NCI-H2081 treated with DMSO at 0.1 percent for 48 hours (cell line): ENCODE data around the gene KCNQ1.

Experiments used
- DNase-seq: peaks from one replicate; lab custom pipeline; 2025; lab: John Stamatoyannopoulos, UW

The KCNQ1 gene

DNA sequence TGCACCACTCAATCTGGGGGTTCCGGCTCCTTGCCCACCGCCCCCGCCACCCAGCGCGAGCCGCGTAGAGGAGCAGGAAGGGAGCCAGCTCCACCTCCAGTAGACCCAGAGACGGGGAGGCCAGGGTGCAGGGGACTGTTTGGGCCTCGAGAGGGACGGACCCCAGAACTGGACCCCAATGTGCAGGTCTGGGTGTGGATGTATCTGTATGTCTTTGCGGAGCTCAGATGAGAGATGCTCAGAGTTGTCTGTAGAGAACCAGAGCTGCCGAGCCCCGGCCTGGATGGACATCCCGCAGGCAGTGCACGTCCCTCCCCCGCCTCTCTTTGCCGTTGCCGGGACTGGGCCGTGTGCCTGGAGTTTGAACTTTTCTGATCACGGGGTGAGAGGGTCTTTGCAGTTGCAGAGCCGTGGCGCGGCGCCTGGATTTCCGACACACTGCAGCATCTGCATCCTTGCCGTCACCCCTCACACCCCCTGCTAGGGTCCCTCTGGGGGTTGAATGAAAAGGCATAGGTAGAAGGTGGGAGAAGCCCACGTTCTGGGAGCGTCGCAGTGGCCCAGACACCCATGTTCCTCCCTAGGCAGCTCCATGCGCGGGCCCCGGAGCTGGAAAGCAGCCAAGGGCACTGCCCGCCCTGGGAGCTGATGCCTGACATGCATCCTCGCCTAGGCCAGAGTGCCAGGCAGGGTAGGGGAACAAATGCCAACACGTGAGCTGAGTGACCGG is 105.2 kb downstream of the KCNQ1 start:
- no peak for DNase-seq

GRCh38 chr11:2550606-2550970 is 105.8 kb downstream of the KCNQ1 start:
- DNase-seq, result no peak

DNA sequence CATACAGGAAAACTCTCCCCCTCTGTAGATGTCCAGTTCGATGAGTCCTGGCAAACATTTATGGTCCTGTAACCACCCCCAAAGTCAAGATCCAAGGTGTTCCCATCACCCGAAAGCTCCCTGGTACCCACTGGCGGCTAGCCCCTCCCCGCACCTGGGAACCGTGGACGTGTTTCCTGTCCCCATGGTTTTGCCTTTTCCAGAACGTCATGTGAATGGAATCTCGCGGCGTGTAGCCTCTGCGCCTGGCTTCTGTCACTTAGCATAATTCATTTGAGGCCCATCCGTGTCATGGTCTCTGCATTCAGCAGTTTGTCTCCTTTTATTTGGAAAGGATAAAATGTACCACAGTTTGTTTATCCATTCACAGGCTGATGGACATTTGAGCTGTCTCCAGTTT is 106.3 kb downstream of the KCNQ1 start:
- no peak for DNase-seq

DNA sequence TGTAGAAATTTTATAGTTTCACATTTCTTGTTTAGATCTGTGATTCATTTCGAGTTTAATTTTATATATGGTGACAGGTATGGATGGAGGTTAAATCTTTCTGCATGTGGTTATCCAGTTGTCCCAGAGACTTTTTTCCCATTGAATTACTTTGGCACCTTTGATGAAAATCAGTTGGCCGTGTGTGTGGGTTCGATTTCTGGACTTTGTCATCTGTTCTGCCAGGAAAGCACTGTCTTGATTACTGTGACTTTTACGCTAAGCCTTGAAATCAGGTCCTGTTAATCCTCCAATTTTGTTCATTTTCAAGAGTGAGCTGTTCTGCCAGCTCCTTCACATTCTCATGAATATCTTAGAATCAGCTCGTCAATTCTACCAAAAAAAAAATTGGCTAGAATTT is 107.4 kb downstream of the KCNQ1 start:
- DNase-seq, result no peak

GRCh38 chr11:2553198-2553597 is 108.4 kb downstream of the KCNQ1 start:
- no peak for DNase-seq

- DNase-seq, result no peak
Measured at GRCh38 chr11:2553886-2554285, 109.1 kb downstream of the KCNQ1 start.

GRCh38 chr11:2554338-2555207 is 109.8 kb downstream of the KCNQ1 start:
- no peak for DNase-seq

GRCh38 chr11:2555336-2555735 is 110.5 kb downstream of the KCNQ1 start:
- DNase-seq, result no peak

GRCh38 chr11:2555891-2556290 is 111.1 kb downstream of the KCNQ1 start:
- no peak for DNase-seq

DNA sequence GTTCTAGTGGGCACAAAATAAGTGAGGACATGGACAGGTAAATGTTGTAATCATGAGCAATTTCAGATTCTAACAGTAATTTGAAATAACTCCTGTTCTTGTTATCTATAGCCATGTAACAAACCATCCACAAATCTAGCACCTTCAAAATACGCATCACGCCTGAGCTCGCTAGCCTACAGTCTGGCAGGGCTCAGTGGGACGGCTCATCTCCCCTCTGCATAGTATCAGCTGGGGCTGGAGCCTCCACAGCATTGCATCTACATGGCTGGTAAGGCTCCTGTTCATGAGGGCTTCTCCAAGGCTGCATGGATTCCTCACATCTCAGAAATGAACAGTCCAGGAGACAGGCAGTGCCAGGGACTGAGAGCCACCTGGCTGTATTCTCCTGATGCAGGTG is 112.6 kb downstream of the KCNQ1 start:
- no peak for DNase-seq

DNA sequence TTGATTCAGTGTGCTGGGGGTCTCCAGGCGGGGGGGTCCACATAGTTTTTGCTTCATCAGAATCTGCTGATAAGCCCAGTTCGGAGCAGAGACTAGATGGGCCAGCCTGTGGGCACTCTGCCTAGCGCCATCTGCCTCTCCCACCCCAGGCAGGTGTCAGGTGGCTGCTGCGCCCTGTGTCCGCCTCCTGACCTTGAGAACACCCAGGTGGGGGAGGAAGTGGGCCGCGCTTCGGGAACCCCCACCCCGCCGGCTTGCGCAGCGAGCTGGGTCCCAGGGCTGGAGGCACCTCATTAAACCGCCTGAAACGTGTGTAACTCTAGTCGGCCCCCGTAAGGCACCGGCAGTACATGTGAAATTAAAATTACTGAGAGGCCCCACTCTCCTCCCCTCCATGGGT is 113.6 kb downstream of the KCNQ1 start:
- no peak for DNase-seq

- DNase-seq, result no peak
Measured at GRCh38 chr11:2558861-2559526, 114.2 kb downstream of the KCNQ1 start.

DNA sequence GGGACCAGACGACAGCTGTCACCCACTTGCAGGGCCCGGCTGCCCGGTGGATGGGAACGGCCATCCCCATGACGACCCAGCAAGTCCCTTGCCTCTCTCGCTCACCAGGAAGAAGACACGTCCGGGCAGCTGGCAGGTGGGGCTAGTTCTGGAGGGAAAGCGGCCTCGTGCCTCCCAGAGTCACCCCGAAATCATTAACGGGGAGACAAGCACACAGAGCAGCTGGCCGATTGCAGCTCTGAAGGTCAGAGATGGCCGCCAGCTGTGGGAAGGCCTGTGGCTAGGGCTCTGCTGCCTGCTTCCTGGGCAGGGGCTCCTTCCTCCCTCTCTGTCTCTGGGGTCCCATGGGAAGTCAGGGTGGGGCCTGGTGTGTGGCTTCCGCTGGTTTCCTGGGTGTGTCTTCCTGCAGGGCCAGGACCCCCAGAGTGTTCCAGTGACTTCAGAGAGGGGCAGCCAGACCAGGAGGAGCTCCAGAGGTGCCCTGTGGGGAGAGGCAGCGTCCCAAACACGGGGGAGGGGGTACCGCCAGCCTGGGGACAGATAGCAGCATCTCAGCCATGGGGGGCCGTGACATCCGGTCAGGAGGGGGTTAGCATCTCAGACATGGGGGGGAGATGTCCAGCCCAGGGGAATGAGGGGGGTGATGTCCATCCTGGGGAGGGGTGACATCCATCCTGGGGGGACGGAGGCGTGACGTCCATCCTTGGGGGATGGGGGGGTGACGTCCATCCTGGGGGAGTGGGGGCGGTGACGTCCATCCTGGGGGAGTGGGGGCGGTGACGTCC is 114.9 kb downstream of the KCNQ1 start:
- DNase-seq, result no peak

DNA sequence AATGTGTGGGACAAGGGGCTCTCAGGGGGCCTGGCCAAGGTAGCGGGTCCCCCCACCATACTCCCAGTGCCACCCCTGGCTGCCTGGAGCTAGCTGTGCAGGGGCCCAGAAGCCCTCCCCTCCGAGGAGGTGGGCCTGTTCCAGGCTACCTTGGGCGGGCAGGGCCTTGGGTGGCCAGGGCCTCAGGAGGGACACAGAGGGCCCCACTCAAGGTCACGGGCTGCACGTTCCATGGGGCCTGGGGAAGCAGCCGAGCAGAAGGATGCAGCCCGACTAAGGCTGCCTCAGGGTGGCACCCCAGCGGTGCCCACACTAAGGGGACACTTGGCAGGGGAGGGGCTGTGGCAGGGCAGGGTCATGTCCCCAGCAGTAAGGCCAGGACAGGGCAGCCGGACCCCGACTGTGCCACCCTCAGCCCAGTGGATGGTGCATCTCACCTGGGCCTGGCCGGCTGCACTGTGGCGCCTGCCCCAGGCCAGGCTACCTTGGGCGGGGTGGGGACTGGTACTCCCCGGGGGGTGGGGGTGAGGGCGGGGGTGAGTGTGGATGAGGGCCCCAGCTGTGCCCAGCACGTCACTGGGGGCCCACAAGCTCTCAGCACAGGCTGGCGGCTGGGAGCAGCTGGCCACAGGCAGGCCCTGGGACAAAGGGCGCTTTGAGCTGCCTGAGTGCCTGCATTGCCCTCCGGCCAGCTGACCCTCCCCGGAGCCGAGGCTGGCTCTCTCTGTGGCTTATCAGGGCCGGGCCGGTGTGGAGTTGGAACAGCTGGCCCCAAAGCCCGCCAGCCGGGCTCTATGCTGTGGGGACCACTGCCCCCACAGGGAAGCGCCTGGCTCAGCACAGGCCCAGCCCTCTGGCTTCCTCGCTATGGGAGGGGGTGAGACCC is 117.1 kb downstream of the KCNQ1 start:
- no peak for DNase-seq

DNA sequence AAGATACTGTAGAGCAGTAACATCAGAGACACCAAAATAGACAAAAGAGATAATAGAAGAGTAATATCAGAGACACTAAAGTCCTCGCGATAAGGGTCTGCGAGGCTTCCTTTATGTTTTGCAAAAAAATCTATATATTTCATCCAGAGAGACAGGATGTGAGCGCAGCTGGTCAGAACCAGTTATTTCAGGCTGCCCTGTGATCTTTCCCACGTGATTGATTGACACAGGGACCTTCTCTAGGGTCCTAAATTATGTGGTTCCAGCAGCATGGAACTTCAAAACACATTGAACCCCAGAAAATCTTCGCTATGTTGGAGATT is 118.0 kb downstream of the KCNQ1 start:
- no peak for DNase-seq

DNA sequence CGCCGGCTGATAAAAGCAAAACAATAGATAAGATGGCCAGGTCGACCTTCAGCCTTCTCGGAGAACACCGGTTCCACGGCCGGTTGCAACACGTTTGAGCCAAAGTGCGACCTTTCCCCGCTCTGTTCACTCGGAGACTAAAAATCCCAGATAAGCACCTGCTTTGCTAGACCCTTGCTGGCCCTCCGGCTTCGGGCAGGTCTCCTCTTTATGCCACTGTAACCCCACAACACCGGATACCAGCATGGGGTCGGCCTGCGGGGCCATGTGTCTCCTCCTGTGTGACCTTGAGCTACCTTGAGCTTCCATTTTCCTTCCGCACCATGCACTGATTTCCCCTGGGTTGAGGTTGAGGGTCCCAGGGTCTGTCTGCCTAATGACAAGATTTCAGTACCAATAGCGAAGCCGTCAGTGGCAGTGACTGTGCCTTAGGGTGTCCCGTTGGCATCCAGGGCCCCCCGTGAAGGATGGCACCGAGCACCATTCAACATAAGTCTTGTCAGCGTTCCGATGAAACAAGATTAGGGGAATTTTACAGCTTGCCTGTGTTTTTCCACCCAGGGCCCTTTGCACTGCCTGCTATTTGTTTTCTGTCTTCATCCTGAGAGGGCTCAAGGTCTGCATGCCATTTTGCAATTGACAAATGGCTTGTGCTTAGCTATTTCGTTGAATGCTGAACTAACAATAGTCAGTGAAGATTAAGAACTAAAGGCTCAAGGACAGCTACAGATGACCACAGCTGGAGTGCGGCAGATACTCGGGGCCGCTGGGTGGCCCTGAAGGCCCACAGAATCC is 118.6 kb downstream of the KCNQ1 start:
- no peak for DNase-seq

GRCh38 chr11:2564008-2564530 is 119.3 kb downstream of the KCNQ1 start:
- DNase-seq, result no peak

- no peak for DNase-seq
Measured at GRCh38 chr11:2564588-2565425, 120.0 kb downstream of the KCNQ1 start.
